ENCODE measurements around the gene ZFAND2A.
"Not testable (repeated sequence)": the region's sequence is repeated elsewhere in the genome, so short reads cannot be mapped to it uniquely, and the experiment has no call there.

Gene ZFAND2A, protein sequence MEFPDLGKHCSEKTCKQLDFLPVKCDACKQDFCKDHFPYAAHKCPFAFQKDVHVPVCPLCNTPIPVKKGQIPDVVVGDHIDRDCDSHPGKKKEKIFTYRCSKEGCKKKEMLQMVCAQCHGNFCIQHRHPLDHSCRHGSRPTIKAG

GRCh38 chr7:1159891-1160669 is at the start of gene ZFAND2A:
Gene ZFAND2A (minus strand): TSS chr7:1160196. CDS start chr7:1158212, 1,984 bp downstream.
- DNase-seq: peak; percentile 50

- no peak for DNase-seq
Observed at GRCh38 chr7:1209097-1209496, 49.1 kb upstream of the ZFAND2A start.

GRCh38 chr7:1205742-1206141 is 45.7 kb upstream of the ZFAND2A start:
- DNase-seq: not testable (repeated sequence)

- no peak for DNase-seq
Observed at GRCh38 chr7:1204460-1205140, 44.6 kb upstream of the ZFAND2A start.

GRCh38 chr7:1202914-1203313 is 42.9 kb upstream of the ZFAND2A start:
- DNase-seq: not testable (repeated sequence)

DNA sequence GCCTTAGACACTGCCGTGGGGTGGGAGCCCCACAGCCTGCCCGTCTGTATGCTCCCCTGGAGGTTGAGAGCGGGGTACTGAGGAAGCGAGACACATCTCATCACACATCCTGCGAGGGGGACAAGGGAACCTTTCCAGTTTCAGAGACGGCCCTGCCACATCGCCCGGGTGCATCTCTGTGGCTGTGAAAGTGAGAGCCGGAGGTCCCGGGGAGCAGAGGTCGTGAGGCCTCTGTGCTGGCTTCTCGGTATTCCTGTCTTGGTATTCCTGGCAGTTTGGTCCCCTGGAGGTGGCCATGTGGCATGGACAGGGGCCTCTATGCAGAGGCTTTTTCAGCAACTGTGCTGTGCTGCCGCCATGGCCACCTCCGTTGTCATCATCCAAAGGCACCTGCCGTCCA is 41.9 kb upstream of the ZFAND2A start:
- no peak for DNase-seq

GRCh38 chr7:1200045-1200444 is 40.0 kb upstream of the ZFAND2A start:
- DNase-seq: peak; percentile 51

DNA sequence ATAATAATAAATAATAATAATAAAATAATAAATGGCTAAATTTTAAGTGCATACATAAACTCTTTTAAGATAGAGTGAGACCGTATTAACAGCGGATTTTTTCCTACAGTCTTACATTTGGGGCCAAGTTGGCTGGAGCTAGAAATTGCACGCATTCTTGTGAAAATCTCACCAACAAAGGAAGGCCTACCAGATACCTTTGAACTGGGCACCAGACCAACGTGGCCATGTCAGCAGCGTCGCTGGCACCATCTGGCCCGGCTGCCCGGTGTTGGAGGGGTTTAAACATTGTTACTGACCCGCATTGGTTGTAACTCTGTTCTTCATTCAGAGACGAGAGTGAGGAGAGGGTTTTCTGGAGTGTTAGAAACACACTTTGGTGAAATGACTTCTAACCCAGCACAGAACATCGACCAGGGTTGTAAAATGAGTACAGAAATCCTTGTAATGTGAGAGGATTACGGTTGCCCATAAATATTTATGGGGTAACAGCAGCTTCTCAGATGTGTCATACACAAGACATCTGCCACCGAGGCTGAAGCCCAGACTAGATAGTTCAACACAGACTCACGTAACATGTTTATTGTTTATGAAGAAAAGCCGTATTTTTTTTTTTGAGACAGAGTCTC is 38.1 kb upstream of the ZFAND2A start:
- DNase-seq: peak; percentile 63

GRCh38 chr7:1196950-1197349 is 37.0 kb upstream of the ZFAND2A start:
- DNase-seq: no peak

DNA sequence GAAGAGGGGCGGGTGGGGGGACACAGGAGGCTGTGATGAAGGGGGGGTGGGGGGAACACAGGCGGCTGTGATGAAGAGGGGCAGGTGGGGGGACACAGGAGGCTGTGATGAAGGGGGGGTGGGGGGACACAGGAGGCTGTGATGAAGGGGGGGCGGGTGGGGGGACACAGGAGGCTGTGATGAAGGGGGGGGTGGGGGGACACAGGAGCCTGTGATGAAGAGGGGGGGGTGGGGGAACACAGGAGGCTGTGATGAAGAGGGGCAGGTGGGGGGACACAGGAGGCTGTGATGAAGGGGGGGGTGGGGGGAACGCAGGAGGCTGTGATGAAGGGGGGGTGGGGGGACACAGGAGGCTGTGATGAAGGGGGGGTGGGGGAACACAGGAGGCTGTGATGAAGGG is 36.4 kb upstream of the ZFAND2A start:
- DNase-seq: not testable (repeated sequence)

DNA sequence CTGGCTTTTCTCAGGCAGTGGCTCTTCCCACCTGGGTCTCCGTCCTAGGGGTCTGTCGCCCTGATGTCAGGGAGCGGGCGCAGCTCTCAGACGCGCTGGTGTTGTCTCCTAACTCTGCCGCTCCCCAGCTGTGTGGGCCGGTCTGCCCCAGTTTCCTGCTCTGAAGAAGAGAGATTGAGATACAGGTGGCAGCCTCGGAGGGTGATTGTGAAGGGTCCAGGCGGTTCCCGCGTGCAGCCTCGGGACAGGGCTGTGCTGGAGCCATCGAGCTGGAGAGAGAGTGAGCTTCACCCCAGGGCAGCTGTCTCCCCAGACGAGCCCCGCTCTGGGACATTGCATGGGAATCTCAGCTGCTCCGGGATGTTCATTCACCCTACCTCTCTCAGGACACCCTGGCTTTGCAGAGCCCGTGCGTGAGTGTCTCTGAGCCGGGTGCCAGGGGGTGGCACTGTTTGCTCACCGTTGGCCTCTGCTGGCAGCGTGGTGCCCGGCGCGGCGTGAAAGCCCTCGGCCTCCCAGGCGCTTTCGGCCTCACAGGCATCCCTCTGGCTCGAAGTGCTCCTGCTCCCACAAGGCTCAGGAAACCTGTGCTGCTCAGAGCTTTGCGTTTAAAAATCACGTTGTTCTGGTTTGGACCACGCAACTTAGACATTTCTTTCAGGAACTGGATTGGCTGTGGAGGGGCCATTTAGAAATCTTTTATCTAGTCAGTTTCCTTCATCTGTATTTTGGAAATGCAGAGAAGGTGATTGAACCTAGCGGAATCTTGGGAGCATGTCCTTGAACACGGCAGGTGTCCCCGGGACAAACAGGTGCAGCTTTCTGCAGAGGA is 33.8 kb upstream of the ZFAND2A start:
- DNase-seq: no peak

DNA sequence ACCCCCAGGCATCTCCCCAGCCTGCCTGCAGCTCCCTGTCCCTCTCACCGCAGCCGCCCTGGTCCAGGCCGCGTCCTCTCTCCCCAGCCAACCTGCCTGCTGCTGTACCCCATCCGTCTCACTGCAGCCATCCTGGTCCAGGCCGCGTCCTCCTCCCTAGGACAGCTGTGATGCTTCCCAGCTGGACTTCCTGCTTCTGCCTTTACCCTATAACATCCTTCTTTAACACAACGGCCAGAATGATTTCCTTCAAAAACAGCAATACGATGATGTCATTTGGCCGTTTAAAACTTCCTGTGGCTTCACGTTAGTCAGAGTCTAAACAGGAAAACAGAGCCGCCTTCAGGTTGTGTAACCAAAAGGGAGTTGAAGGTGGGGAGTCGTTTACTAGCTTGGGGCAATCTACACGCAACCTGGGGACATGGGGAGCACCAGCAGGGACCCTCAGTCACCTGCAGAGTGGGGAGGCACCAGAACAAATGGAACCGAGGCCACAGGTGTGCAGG is 32.2 kb upstream of the ZFAND2A start:
- no peak for DNase-seq

DNA sequence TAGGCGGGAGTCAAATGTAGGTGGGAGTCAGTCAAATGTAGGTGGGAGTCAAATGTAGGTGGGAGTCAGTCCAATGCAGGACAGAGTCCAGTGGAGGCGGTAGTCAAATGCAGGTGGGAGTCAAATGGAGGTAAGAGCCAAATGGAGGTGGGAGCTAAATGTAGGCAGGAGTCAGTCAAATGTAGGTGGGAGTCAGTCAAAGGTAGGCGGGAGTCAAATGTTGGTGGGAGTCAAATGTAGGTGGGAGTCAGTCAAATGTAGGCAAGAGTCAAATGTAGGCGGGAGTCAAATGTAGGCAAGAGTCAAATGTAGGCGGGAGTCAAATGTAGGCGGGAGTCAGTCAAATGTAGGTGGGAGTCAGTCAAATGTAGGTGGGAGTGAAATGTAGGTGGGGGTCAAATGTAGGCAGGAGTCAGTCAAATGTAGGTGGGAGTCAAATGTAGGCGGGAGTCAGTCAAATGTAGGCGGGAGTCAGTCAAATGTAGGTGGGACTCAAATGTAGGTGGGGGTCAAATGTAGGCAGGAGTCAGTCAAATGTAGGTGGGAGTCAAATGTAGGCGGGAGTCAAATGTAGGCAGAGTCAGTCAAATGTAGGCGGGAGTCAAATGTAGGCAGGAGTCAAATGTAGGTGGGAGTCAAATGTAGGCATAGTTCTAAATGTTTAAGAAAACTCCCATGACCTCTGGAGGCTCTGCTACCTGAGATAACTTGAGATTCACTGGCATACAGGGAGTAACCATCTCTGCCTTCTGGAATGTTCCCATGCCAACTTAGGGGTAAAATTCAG is 30.2 kb upstream of the ZFAND2A start:
- DNase-seq: no peak

- DNase-seq: no peak
Observed at GRCh38 chr7:1188720-1189294, 28.8 kb upstream of the ZFAND2A start.

- DNase-seq: no peak
Observed at GRCh38 chr7:1187127-1187526, 27.1 kb upstream of the ZFAND2A start.

GRCh38 chr7:1181640-1182039 is 21.6 kb upstream of the ZFAND2A start:
- DNase-seq: no peak

DNA sequence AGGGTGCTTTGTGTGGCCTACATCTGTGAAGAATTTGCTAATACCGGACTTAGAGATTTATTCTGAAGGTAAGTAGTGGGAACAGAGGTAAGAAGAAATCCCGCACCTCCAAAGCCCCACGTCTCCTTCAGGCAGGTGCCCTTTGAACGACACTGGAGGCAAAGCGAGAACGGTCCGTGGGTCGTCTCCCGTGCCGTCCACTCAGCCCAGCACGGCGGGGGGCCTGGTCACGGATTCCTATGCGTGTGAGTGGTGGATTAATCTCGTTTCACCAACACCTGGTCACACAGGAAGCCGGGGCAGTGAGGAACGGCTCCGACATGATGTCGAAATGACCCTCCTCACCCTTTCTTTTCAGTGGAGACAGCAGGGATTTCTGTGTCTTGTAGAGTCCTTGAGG is 21.0 kb upstream of the ZFAND2A start:
- no peak for DNase-seq

DNA sequence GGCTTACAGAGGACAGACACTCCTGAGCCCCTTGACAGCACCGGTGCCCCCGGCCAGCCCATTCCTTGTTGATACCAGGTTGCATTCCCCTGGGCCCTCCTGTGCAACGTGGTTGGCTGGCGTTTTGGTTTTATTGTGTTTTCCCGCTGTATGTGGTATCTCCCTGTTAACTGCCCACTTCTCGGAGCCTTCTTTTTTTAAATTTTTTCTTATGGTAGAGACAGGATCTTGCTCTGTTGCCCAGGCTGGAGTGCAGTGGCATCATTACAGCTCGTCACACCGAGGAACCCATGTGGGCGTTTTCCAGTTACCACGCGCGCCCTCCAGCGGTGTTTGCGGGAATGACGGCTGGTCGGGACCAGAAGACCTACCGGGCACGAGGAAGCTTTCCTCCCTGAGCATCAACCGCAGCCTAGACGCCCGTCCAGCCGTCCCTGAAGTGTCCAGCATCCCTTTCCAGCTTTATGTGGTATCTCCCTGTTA is 16.9 kb upstream of the ZFAND2A start:
- DNase-seq: no peak

- DNase-seq: no peak
Observed at GRCh38 chr7:1175967-1176851, 16.2 kb upstream of the ZFAND2A start.

DNA sequence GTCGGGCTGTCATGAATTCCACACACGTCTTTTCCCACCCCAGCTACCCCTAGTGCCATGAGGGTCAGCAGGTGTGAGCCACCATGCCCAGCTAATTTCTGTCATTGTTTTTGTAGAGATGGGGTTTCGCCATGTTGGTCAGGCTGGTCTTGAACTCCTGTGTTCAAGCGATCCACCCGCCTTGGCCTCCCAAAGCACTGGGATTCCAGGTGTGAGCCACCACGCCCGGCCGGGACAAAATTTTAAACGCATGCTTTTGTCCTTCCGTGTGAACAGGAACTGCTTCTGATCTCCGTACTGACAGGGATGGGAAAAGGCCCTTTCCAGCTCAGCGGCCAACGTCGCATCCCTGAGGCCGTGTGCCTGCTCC is 15.6 kb upstream of the ZFAND2A start:
- no peak for DNase-seq
